ENCODE results near the gene CARD14.

DNA sequence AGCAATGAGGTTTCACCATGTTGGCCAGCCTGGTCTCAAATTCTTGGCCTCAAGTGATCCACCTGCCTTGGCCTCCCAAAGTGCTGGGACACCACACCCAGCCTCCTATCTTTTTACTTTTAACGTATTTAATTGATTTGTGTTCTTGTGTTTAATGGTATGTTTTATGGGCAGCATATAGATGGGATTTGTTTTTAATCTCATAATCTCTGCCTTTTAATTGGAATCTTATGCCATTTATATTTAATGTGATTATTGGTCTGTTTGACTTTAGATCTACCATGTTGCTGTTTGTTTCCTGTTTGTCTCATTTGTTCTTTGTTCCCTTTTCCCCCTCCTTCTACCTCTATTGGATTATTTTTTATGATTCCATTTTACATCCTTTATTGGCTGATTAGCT, 62.6 kb downstream of the CARD14 start:
- TF ChIP-seq, protein P1, sequence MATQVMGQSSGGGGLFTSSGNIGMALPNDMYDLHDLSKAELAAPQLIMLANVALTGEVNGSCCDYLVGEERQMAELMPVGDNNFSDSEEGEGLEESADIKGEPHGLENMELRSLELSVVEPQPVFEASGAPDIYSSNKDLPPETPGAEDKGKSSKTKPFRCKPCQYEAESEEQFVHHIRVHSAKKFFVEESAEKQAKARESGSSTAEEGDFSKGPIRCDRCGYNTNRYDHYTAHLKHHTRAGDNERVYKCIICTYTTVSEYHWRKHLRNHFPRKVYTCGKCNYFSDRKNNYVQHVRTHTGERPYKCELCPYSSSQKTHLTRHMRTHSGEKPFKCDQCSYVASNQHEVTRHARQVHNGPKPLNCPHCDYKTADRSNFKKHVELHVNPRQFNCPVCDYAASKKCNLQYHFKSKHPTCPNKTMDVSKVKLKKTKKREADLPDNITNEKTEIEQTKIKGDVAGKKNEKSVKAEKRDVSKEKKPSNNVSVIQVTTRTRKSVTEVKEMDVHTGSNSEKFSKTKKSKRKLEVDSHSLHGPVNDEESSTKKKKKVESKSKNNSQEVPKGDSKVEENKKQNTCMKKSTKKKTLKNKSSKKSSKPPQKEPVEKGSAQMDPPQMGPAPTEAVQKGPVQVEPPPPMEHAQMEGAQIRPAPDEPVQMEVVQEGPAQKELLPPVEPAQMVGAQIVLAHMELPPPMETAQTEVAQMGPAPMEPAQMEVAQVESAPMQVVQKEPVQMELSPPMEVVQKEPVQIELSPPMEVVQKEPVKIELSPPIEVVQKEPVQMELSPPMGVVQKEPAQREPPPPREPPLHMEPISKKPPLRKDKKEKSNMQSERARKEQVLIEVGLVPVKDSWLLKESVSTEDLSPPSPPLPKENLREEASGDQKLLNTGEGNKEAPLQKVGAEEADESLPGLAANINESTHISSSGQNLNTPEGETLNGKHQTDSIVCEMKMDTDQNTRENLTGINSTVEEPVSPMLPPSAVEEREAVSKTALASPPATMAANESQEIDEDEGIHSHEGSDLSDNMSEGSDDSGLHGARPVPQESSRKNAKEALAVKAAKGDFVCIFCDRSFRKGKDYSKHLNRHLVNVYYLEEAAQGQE (IDR thresholded peaks at IDR 0.05; ENCODE audit: insufficient read depth in 1 of 2, low read depth in 2 of 2, low read length in 2 of 2) = no peak
- no peak for TF ChIP-seq POLR2AphosphoS5 (IDR thresholded peaks at IDR 0.05; ENCODE audit: low read depth, low read length)
